NOMO-1 treated with DMSO at 0.1 percent for 48 hours (cell line): Measurements from ENCODE around the gene EVI5L.
A peak's percentile ranks its signal among the peaks of the same experiment; 100 is the strongest.
"Not testable (repeated sequence)": the region's sequence is repeated elsewhere in the genome, so short reads cannot be mapped to it uniquely, and the experiment has no call there.

Experiments used
- DNase-seq: peaks from one replicate; lab custom pipeline; 2025; ENCODE audit not compliant: unreplicated experiment; lab: John Stamatoyannopoulos, UW

Gene EVI5L

GRCh38 chr19:7816040-7816439 lies 14.0 kb upstream of the EVI5L start:
- not testable (repeated sequence) for DNase-seq

DNA sequence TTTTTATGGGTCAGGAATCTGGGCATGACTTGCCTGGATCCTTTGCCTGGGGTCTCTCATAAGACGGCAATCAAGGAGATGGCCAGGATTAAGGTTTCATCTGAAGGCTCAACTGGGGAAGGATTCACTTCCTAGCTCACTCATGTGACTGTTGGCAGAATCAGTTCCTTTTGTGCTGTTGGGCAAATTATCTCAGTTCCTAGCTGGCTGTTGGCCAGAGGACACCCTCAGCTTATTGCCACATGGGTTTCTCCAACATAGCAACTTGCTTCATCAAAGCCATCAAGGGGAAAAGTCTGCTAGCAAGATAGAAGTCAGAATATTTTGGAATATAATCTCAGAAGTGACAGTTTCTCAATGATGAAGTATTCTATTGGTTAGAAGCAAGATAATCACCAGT lies 12.2 kb upstream of the EVI5L start:
- peak; percentile 43 for DNase-seq

DNA sequence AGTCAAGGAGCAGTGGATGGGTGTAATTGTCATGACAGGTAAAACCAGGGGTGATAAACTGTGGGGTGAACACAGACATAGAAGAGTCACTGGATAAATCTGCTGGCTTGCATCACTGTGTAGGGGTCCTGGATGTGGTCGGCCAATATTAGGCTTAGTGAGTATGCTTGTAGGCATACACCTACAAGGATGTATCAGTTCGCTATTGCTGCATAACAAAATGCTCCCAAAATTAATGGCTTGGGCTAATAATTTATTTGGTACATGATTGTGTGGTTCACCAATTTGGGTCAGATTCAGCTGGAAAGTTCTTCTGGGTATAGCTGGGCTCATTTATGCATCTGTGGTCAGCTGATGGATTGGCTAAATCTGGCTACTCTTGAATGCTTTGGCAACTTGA lies 11.2 kb upstream of the EVI5L start:
- no peak for DNase-seq

GRCh38 chr19:7819337-7819736 lies 10.7 kb upstream of the EVI5L start:
- DNase-seq, result no peak

GRCh38 chr19:7820588-7820987 lies 9.4 kb upstream of the EVI5L start:
- DNase-seq, result no peak

- no peak for DNase-seq
These were observed 7.0 kb upstream of the EVI5L start for GRCh38 chr19:7822910-7823515.

- no peak for DNase-seq
These were observed 6.2 kb upstream of the EVI5L start for GRCh38 chr19:7823686-7824301.

DNA sequence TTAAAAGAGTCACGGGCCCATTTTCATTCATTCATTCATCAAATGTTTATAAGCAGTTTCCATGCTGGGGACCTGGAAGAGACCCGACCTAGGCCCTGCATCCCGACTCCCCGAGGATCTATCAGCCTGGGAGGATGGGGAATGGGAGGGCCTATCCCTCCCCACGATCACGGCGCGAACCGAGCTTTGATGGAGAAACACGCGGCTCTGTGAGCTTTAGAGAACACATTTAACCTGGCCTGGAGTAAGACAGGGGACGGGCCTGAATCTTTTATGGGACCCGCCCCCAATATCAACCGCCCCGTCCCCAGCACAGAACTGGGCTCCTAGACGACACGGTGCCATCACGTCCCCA lies 875 bp upstream of the EVI5L start:
- DNase-seq, result no peak

DNA sequence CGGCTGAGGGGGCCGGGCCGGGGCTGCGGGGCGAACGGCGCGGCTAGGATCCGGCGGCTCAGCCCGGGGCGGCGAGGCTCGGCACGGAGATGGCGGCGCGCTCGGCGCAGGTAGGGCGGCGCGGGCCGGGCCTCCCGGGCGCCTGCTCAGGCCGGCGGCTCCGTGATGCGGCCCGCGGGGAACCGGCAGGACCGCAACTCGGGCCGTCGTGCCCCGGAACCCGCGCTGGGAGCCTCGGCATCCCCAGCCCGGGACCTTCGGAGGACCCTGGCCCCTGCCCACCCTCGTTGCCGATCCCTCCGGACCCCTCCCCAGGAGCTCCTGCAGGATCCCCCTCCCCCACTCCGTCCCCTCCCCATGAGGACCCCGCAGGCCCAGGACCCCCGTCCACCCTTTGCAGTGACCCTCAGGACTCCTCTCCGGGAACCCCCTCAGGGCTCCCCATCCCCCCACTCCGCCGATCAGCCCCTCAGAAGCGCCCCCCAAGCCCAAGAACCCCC lies 304 bp downstream of the EVI5L start:
- no peak for DNase-seq

DNA sequence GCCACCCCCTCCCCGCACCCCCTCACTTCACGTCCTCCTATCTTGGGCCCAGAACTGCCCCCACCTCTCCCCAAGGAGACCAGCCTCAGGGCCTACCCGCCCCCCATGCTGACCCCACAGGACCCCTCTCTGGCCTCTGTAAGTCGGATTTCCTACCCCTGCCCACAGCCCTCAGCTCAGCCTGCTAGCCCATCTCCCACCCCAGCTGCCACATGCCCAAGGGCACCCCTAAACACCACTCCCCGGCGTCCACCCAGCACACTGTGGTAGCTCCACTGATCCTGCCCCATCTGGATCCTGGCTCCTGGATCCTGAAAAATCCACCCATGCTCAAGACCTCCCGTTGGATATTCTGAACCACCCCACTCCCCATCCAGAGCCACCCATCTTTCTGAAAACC lies 805 bp downstream of the EVI5L start:
- no peak for DNase-seq

- peak; percentile 5 for DNase-seq
These were observed 1.4 kb downstream of the EVI5L start for GRCh38 chr19:7831452-7831851.

DNA sequence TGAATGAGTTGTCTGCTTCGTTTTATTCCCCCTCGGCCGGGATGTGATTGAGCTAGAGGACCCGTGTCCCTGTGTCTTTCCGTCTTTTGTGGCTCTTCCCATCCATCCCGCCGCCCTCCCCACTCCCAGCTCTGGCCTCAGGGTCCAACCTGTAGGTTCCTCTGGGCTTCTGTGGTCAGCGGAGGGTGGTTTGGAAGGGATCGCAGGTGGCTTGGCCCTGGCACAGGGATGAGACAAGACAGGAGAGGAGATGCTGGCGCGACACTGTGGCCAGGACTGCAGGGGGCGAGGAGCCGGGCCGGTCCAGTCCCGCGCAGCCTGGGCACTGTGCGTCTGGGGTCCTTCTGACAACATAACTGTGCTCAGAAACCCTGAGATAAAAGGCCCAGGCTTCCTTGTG lies 2.0 kb downstream of the EVI5L start:
- no peak for DNase-seq

DNA sequence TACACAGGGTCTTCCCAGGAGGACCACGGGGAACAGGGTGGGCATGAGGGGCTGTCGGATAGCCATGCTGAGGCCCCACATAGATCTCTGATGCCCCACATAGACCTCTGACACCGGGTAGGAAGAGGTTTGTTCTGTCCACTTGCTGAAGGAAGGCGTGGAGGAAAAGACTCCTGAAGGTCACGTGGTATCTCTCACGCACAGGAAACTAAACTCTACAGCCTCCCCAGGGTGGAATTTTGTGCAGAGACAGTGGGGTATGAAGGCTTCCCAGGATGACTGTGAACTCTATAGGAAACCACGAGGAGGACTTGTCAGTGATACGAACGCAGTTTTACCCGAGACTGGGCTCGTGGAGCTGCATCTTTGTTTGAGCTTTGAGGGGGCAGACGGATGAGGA lies 2.8 kb downstream of the EVI5L start:
- DNase-seq, result no peak

GRCh38 chr19:7833225-7834099 lies 3.4 kb downstream of the EVI5L start:
- DNase-seq, result no peak

DNA sequence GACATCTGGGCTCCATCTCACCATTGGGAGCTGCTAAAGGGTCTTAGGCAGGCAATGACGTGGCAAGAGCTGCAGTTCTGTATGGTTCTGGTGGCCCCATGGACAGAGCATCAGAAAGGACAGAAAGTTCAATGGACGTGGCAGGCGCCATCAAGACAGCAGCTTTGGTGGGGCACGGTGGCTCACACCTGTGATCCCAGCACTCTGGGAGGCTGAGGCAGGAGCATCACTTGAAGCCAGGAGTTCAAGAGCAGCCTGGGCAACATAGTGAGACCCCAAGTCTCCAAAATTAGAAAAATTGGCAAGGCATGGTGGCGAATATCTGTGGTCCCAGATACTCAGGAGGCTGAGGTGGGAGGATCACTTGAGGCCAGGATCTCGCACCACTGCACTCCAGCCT lies 9.5 kb downstream of the EVI5L start:
- DNase-seq, result no peak

GRCh38 chr19:7840629-7841028 lies 10.6 kb downstream of the EVI5L start:
- DNase-seq, result no peak

DNA sequence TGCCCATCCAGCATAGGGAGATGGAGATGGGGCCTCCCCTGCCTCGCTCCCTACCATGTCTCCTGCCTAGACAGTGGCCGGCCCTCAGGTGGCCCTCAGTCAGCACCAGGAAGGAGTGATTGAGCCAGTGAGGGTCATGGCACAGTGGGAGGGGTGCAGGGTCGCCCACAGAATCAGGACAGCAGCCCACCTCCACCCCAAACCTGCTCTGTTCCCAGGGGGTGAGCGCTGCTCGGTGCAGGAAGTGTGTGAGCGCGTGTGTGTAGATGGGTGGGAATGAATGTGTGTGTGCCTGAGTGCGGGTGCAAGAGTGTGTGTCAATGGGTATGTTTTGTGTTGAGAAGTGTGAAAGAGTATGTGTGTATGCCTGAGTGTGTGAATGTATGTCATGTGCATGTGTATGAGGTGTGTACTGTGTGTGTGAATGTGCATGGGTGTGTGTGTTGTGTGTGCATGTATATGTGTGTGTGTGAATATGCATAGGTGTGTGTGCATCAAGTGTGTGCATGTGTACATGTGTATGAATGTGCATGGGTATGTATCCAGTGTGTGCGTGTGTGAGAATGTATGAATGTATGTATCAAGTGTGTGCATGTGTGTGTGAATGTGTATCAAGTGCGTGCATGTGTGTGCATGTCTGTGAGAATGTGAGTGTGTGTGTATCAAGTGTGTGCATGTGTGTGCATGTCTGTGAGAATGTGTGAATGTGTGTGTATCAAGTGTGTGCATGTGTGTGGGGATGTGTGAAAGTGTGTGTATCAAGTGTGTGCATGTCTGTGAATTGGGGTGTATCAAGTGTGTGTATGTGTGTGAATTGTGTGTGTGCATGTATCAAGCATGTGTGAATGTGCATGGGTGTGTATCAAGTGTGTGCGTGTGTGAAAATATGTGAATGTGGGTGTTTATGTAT lies 12.0 kb downstream of the EVI5L start:
- no peak for DNase-seq

DNA sequence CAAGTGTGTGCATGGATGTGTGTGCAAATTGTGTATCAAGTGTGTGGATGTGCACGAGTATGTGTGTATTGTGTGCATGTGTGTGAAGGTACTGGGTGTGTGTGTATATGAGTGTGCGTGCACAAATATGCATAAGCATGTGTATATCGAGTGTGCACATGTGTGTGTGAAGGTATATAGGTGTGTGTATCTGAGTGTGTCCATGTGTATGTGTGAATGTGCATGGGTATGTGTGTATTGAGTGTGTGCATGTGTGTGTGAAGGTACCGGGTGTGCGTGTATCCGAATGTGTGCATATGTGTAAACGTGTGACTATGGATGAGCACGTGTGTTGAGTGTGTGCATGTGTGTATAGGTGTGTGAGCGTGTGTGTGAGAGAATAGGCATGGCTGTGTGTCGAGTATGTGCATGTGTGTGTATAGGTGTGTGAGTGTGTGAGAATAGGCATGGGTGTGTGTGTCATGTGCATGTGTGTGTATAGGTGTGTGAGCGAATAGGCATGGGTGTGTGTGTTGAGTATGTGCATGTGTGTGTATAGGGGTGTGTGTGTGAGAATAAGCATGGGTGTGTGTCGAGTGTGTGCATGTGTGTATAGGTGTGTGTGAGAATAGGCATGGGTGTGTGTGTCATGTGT lies 12.8 kb downstream of the EVI5L start:
- DNase-seq, result no peak

DNA sequence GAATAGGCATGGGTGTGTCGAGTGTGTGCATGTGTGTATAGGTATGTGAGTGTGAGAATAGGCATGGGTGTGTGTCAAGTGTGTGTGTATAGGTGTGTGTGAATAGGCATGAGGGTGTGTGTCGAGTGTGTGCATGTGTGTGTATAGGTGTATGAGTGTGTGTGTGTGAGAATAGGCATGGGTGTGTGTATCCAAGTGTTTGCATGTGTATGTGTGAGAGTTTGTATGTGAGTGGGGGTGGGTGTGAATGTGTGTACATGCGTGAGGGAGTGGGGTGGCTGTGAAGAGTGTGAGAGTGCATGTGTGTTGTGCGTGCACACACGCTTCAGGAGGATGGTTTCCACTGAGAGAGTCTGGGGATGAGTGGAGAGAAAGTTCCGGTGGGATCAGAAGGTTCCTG lies 13.5 kb downstream of the EVI5L start:
- DNase-seq, result no peak

- no peak for DNase-seq
These were observed 14.4 kb downstream of the EVI5L start for GRCh38 chr19:7844405-7844804.

DNA sequence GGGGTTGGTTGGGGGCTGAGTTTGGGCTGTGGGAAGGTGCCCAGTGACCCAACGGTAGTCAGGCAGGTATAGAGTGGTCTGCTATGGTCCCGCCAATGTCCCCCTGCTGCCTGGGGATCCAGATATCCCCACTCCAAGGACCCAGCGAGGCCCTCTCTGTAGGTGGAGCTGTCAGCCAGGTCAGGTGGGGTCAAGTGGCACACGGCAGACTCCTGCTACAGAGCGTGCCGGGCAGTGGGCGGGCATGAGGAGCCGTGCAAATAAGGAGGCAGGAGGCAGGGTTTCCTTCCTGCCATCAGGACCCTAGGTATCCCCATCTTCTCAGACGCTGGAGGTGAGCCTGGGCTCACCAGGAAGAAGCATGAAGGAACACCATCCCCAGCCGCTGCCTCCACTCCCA lies 14.9 kb downstream of the EVI5L start:
- DNase-seq, result no peak
